Adrenal gland (tissue), 12 donors: ENCODE results near the gene EFCAB11. TPM values are rescaled to one million over a fixed set of nuclear protein-coding genes. Genes with fewer than 3 reads are reported as not detected.

Source experiments
- DNase-seq, 7 donors: peaks; one replicate each; pipeline ENCODE4 v3.0.0-alpha.2; 2019 to 2020
- H3K27ac ChIP-seq, 5 donors: fragments of 200-600 bp; sonication (generic) in 4 of 5; 1 replicate in 3 of 5; 2 replicates in 2 of 5; pipeline versions ENCODE4 v1.5.1 to v1.8.0; 2016 to 2020; ENCODE audit warnings: mild to moderate bottlenecking in 1 of 5
- H3K27me3 ChIP-seq: fragments of 200-600 bp; 2 replicates; pipeline ENCODE4 v1.8.0; 2021
- H3K36me3 ChIP-seq, 2 donors: fragments of 200-600 bp; replicated peaks in 1 of 2; 1 replicate in 1 of 2; 2 replicates in 1 of 2; pipeline versions ENCODE4 v1.5.1 to v1.8.0; 2018 to 2022
- H3K4me1 ChIP-seq, 2 donors: fragments of 200-600 bp; replicated peaks in 1 of 2; 1 replicate in 1 of 2; 2 replicates in 1 of 2; pipeline versions ENCODE4 v1.5.1 to v1.8.0; 2018 to 2021
- H3K4me3 ChIP-seq, 4 donors: fragments of 200-600 bp; sonication (generic) in 3 of 4; one replicate each; pipeline ENCODE4 v1.5.1; 2016 to 2018
- H3K9me3 ChIP-seq, 3 donors: fragments of 200-600 bp; sonication (generic) in 1 of 3; replicated peaks in 1 of 3; 1 replicate in 2 of 3; 2 replicates in 1 of 3; pipeline versions ENCODE4 v1.5.1 to v1.8.0; 2016 to 2021
- POLR2A ChIP-seq, 2 donors: fragments of 450-650 bp; IDR thresholded peaks; one replicate each; pipeline ENCODE4 v1.6.1; 2017; ENCODE audit warnings: antibody characterized with exemption in 2 of 2, mild to moderate bottlenecking in 2 of 2, moderate library complexity in 1 of 2
- WGBS, 4 donors: extraction: QIAGEN DNeasy Blood & Tissue Kit in 2 of 4; methylation state at CpG; one replicate each; pipeline versions ENCODE4 v1.1.5 to v1.1.7; 2013 to 2017; 5-methylcytosine and 5-hydroxymethylcytosine counted together
- intact Hi-C, 2 donors: fragments of 100-400 bp; cut with DNase I; formaldehyde crosslinking; loops; one replicate each; pipeline versions ENCODE4 v1.14.1 to v1.15.0; 2022 to 2023
- polyA plus RNA-seq, 3 donors: library from polyadenylated mRNA; stranded (reverse); fragments of 200-250 nt in 2 of 3; fragments of 350-450 nt in 1 of 3; fragmentation: Illumina TruSeq in 1 of 3; extraction: RNeasy Lipid Tissue Mini Kit (QIAGEN cat#74804) in 1 of 3; gene quantifications; one replicate each; pipeline ENCODE4 v1.2.3, GENCODE V29; 2013 to 2014
- total RNA-seq, 9 donors: library from RNA; depleted of rRNA in 4 of 9; stranded (reverse); fragments of >200 nt in 4 of 9; fragments of 120-200 nt in 1 of 9; fragmentation: NEBNext Ultra II Directional in 1 of 9; extraction: Animal tissue kit (Norgen Biotek cat#: 25700) in 1 of 9; gene quantifications; one replicate each; pipeline versions ENCODE4 v1.1.0 to v1.2.4, GENCODE V29; 2013 to 2023
- TF ChIP-seq, protein P1 (sequence below), 6 experiments: fragments of 450-650 bp in 4 of 6; fragments of 200-600 bp in 2 of 6; sonication (generic) in 1 of 6; IDR thresholded peaks; 1 replicate in 5 of 6; 2 replicates in 1 of 6; pipeline versions ENCODE4 v1.5.1 to v1.8.0; 2016 to 2021; ENCODE audit warnings: antibody characterized with exemption in 6 of 6, mild to moderate bottlenecking in 2 of 6, moderate library complexity in 1 of 6
- donor health status: healthy with polysubstance abuse.
- donor health status: Bipolar disorder and iron deficiency.
- donor health status: DM: yes; HTN: yes; CAD: no.
- donor health status: DM: no; HTN: no; CAD: no.
- donor health status: DM: no; HTN: no; CAD: no.
- donor health status: DM: yes; HTN: yes; CAD: no.

Gene EFCAB11
- total and polyA plus RNA-seq, 12 donors, result 4.0 to 16.9 (median 8.4) TPM

- H3K36me3 ChIP-seq, result no peaks in the 10 kb centered on the region
- WGBS, 4 donors, result 82 to 95% (median 88%) methylated on average over 2 of the region's 2 CpGs
- intact Hi-C loops, result no loop called here
- no peaks in the 10 kb centered on the region for H3K4me1 ChIP-seq
- no peak for TF ChIP-seq POLR2A (IDR thresholded peaks at IDR 0.05)
- TF ChIP-seq, protein P1, sequence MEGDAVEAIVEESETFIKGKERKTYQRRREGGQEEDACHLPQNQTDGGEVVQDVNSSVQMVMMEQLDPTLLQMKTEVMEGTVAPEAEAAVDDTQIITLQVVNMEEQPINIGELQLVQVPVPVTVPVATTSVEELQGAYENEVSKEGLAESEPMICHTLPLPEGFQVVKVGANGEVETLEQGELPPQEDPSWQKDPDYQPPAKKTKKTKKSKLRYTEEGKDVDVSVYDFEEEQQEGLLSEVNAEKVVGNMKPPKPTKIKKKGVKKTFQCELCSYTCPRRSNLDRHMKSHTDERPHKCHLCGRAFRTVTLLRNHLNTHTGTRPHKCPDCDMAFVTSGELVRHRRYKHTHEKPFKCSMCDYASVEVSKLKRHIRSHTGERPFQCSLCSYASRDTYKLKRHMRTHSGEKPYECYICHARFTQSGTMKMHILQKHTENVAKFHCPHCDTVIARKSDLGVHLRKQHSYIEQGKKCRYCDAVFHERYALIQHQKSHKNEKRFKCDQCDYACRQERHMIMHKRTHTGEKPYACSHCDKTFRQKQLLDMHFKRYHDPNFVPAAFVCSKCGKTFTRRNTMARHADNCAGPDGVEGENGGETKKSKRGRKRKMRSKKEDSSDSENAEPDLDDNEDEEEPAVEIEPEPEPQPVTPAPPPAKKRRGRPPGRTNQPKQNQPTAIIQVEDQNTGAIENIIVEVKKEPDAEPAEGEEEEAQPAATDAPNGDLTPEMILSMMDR (IDR thresholded peaks at IDR 0.05), result no peak
- no peak for DNase-seq
- H3K27me3 ChIP-seq, result no peaks in the 10 kb centered on the region
- peaks cover 0 to 13% (median 0%) of the 10 kb centered on the region in 3 donors for H3K9me3 ChIP-seq
- H3K27ac ChIP-seq, result no peak overlapping the region
- no peak overlapping the region for H3K4me3 ChIP-seq
Observed at GRCh38 chr14:89823743-89824142, 130.8 kb downstream of the EFCAB11 start.

DNA sequence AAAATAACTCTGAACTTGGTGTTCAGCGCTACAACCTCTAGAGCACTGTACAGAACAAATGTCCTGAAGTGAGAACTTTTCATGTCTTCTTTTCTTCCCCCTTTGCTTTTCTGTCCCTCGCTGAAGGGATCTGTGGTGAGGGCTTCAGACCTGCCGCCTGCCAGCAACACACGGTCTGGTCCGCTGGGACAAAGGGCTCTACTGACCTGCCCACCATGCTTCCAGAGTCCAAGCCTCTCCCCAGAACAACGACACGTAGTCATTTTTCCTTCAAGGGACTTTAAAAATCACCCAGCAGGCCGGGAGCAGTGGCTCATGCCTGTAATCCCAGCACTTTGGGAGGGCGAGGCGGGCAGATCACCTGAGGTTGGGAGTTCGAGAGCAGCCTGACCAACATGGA, 140.4 kb downstream of the EFCAB11 start:
- WGBS, 4 donors, result 92 to 94% (median 93%) methylated on average over 11 of the region's 11 CpGs
- intact Hi-C loops, result no loop called here
- no peak for DNase-seq
- Histone ChIP-seq H3K36me3 (no peaks in the 10 kb centered on the region), H3K4me1 (no peaks in the 10 kb centered on the region), H3K27me3 (no peaks in the 10 kb centered on the region), H3K9me3 (peaks cover 0 to 5% (median 0%) of the 10 kb centered on the region in 3 donors), H3K4me3 (no peak overlapping the region), H3K27ac (no peak overlapping the region)
- no peak for TF ChIP-seq POLR2A (IDR thresholded peaks at IDR 0.05)
- TF ChIP-seq, protein P1 (IDR thresholded peaks at IDR 0.05), result no peak

GRCh38 chr14:89813617-89814031, 140.9 kb downstream of the EFCAB11 start:
- no peak overlapping the region for H3K27ac ChIP-seq
- 55 to 67% (median 56%) methylated on average over 11 to 12 of the region's 12 CpGs for WGBS, 4 donors

GRCh38 chr14:89811954-89812575, 142.5 kb downstream of the EFCAB11 start:
- TF ChIP-seq POLR2A (IDR thresholded peaks at IDR 0.05), result no peak
- TF ChIP-seq, protein P1 (IDR thresholded peaks at IDR 0.05), result no peak
- DNase-seq, result no peak
- H3K4me3 ChIP-seq, result no peak overlapping the region
- no peaks in the 10 kb centered on the region for H3K36me3 ChIP-seq
- intact Hi-C loops, result no loop called here
- peaks cover 0 to 5% (median 0%) of the 10 kb centered on the region in 3 donors for H3K9me3 ChIP-seq
- no peaks in the 10 kb centered on the region for H3K27me3 ChIP-seq
- 90 to 93% (median 92%) methylated on average over 5 of the region's 5 CpGs for WGBS, 4 donors
- no peaks in the 10 kb centered on the region for H3K4me1 ChIP-seq
- no peak overlapping the region for H3K27ac ChIP-seq

More at GRCh38 chr14:89813617-89814031, 140.9 kb downstream of the EFCAB11 start:
- intact Hi-C loops, result no loop called here
- TF ChIP-seq, protein P1 (IDR thresholded peaks at IDR 0.05), result no peak
- TF ChIP-seq POLR2A (IDR thresholded peaks at IDR 0.05), result no peak
- Histone ChIP-seq H3K27me3 (no peaks in the 10 kb centered on the region), H3K4me1 (no peaks in the 10 kb centered on the region), H3K36me3 (no peaks in the 10 kb centered on the region), H3K4me3 (no peak overlapping the region), H3K9me3 (peaks cover 0 to 5% (median 0%) of the 10 kb centered on the region in 3 donors)
- no peak for DNase-seq
